ENCODE results near the gene SWI5.

GRCh38 chr9:128335914-128336313, 59.8 kb downstream of the SWI5 start:
- TF ChIP-seq, protein P1, sequence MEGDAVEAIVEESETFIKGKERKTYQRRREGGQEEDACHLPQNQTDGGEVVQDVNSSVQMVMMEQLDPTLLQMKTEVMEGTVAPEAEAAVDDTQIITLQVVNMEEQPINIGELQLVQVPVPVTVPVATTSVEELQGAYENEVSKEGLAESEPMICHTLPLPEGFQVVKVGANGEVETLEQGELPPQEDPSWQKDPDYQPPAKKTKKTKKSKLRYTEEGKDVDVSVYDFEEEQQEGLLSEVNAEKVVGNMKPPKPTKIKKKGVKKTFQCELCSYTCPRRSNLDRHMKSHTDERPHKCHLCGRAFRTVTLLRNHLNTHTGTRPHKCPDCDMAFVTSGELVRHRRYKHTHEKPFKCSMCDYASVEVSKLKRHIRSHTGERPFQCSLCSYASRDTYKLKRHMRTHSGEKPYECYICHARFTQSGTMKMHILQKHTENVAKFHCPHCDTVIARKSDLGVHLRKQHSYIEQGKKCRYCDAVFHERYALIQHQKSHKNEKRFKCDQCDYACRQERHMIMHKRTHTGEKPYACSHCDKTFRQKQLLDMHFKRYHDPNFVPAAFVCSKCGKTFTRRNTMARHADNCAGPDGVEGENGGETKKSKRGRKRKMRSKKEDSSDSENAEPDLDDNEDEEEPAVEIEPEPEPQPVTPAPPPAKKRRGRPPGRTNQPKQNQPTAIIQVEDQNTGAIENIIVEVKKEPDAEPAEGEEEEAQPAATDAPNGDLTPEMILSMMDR (IDR thresholded peaks at IDR 0.05; ENCODE audit: low read length): no peak
- no peak for TF ChIP-seq EZH2 (IDR thresholded peaks at IDR 0.05; ENCODE audit: borderline replicate concordance, low read length)
